ENCODE results near the gene CHPF. TPM values are rescaled to one million over a fixed set of nuclear protein-coding genes. Genes with fewer than 3 reads are reported as not detected.

The CHPF gene
- 19.8 TPM for polyA plus RNA-seq (2013, experiment 1 of 4)
- 18.4 TPM for polyA plus RNA-seq (2013, experiment 2 of 4)
- 15.7 TPM for polyA plus RNA-seq (2013, experiment 3 of 4)
- 18.2 TPM for polyA plus RNA-seq (2013, experiment 4 of 4)

DNA sequence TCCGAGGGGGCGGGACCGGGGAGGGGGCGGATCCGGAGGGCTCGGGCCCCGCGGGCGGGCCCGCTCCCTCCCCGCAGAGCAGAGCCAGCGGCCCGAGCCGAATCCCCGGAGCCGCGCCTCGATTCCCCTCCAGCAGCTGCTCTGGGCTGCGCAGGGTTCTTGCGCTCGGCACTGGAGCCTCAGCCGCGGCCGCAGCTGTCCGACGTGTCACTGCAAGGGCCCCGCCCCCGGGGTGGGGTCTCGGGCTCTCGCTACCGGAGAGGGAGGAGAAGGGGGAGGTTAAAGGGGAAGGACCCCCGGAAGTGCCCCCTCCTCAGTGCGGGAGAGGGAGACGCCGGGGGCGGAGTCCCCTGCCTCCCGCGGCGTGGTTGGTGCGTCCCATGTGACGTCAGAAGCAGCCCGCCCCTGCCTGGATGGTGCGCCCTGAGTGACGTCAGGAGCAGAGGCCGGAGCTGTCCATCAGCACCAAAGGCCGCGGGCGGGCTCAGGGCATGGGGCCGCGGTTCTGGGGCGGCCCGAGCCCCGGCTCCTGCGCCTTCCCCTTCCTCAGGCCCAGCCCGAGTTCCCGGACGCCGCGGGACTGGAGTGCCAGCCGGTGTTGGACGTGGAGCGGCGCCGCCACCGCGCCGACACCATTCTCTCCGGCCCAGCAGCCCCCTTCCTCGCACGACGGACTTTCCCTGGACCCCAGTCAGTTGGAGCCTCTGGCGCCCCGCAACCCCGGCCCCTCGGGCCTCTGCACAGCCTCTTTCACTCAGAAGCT, at the start of gene CHPF, which contains the start of gene TMEM198:
TSS of gene CHPF (minus strand) at position 214 of the 763 bp plus-strand sequence. CDS start 271 bp downstream, outside the sequence.
TSS of gene TMEM198 (plus strand) at position 433 of the 763 bp plus-strand sequence. CDS start 700 bp downstream, outside the sequence.
- peaks cover 16% of the 10 kb centered on the region for H3K4me1 ChIP-seq (ENCODE audit: control insufficient read depth, insufficient read depth, low read length)
- peak within 1 kb of the TSS; percentile 80 for H3K4me3 ChIP-seq (ENCODE audit: insufficient read depth, low read depth, low read length)
- 0 to 1% methylated on average over 75 of the region's 75 CpGs for WGBS, 2 experiments
- peak within 1 kb of the TSS; percentile 36 for H3K27ac ChIP-seq (ENCODE audit: insufficient read depth, low read depth, low read length, poor library complexity, severe bottlenecking)
- H3K9me3 ChIP-seq (ENCODE audit: control insufficient read depth, low read length): no peaks in the 10 kb centered on the region
- H3K36me3 ChIP-seq (ENCODE audit: control insufficient read depth, insufficient read depth, low read length): no peaks in the 10 kb centered on the region
- peaks cover 34% of the 10 kb centered on the region for H3K27me3 ChIP-seq (ENCODE audit: control insufficient read depth, insufficient read depth, low read length, poor library complexity, severe bottlenecking)

GRCh38 chr2:219593154-219593553, 49.5 kb upstream of the CHPF start:
- Histone ChIP-seq H3K27ac (ENCODE audit: insufficient read depth, low read depth, low read length, poor library complexity, severe bottlenecking) (no peak overlapping the region), H3K36me3 (ENCODE audit: control insufficient read depth, insufficient read depth, low read length) (no peaks in the 10 kb centered on the region), H3K27me3 (ENCODE audit: control insufficient read depth, insufficient read depth, low read length, poor library complexity, severe bottlenecking) (no peaks in the 10 kb centered on the region), H3K4me3 (ENCODE audit: insufficient read depth, low read depth, low read length) (no peak overlapping the region), H3K4me1 (ENCODE audit: control insufficient read depth, insufficient read depth, low read length) (no peaks in the 10 kb centered on the region), H3K9me3 (ENCODE audit: control insufficient read depth, low read length) (no peaks in the 10 kb centered on the region)
- 92 to 96% methylated on average over 2 of the region's 2 CpGs for WGBS, 2 experiments

DNA sequence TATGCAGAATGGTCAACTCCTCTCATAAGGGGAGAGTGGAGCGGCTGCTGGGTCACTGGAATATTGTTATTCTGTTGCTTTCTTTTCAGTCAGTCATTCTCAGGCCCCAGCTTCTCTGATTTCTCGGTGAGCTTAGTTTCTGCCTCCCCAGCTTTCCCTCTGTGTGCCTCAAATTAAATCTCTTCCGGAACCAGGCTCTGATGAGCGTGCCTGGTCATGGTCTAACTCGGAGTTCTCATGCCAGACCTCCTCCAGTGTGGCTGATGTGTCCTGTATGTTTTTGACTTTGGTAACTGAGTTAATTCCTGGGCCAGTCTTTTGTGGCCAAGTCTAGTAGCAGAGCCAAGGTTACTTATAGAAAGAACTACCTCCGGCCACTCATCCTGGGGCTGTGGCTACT, 49.1 kb upstream of the CHPF start:
- H3K9me3 ChIP-seq (ENCODE audit: control insufficient read depth, low read length): no peaks in the 10 kb centered on the region
- H3K27me3 ChIP-seq (ENCODE audit: control insufficient read depth, insufficient read depth, low read length, poor library complexity, severe bottlenecking): no peaks in the 10 kb centered on the region
- no peak overlapping the region for H3K27ac ChIP-seq (ENCODE audit: insufficient read depth, low read depth, low read length, poor library complexity, severe bottlenecking)
- no peaks in the 10 kb centered on the region for H3K4me1 ChIP-seq (ENCODE audit: control insufficient read depth, insufficient read depth, low read length)
- H3K4me3 ChIP-seq (ENCODE audit: insufficient read depth, low read depth, low read length): no peak overlapping the region
- 90 to 92% methylated on average over 6 of the region's 6 CpGs for WGBS, 2 experiments
- no peaks in the 10 kb centered on the region for H3K36me3 ChIP-seq (ENCODE audit: control insufficient read depth, insufficient read depth, low read length)

- H3K27ac ChIP-seq (ENCODE audit: insufficient read depth, low read depth, low read length, poor library complexity, severe bottlenecking): no peak overlapping the region
- WGBS, 2 experiments: 56 to 71% methylated on average over 3 to 4 of the region's 4 CpGs
- H3K9me3 ChIP-seq (ENCODE audit: control insufficient read depth, low read length): no peaks in the 10 kb centered on the region
- no peaks in the 10 kb centered on the region for H3K27me3 ChIP-seq (ENCODE audit: control insufficient read depth, insufficient read depth, low read length, poor library complexity, severe bottlenecking)
- H3K36me3 ChIP-seq (ENCODE audit: control insufficient read depth, insufficient read depth, low read length): no peaks in the 10 kb centered on the region
- no peak overlapping the region for H3K4me3 ChIP-seq (ENCODE audit: insufficient read depth, low read depth, low read length)
- H3K4me1 ChIP-seq (ENCODE audit: control insufficient read depth, insufficient read depth, low read length): no peaks in the 10 kb centered on the region
These were observed 47.5 kb upstream of the CHPF start for GRCh38 chr2:219591091-219591490.

DNA sequence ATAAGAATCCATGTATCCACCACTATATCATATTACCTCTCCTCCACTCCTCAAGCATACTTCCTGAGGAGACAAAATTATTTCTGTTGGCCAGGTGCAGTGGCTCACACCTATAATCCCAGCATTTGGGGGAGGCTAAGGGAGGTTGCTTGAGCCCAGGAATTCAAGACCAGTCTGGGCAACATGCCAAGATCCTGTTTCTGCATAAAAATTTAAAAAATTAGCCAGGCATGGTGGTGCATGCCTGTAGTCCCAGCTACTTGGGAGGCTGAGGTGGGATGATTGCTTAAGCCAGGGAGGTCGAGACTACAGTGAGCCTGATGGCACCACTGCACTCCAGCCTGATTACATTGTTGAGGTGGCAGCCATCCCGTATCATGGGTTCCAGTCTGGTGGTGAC, 37.7 kb upstream of the CHPF start:
- no peak overlapping the region for H3K4me3 ChIP-seq (ENCODE audit: insufficient read depth, low read depth, low read length)
- H3K4me1 ChIP-seq (ENCODE audit: control insufficient read depth, insufficient read depth, low read length): peaks cover 31% of the 10 kb centered on the region
- no peaks in the 10 kb centered on the region for H3K27me3 ChIP-seq (ENCODE audit: control insufficient read depth, insufficient read depth, low read length, poor library complexity, severe bottlenecking)
- H3K9me3 ChIP-seq (ENCODE audit: control insufficient read depth, low read length): no peaks in the 10 kb centered on the region
- no peak overlapping the region for H3K27ac ChIP-seq (ENCODE audit: insufficient read depth, low read depth, low read length, poor library complexity, severe bottlenecking)
- no peaks in the 10 kb centered on the region for H3K36me3 ChIP-seq (ENCODE audit: control insufficient read depth, insufficient read depth, low read length)
- WGBS, 2 experiments: 84 to 96% methylated on average over 2 of the region's 2 CpGs

DNA sequence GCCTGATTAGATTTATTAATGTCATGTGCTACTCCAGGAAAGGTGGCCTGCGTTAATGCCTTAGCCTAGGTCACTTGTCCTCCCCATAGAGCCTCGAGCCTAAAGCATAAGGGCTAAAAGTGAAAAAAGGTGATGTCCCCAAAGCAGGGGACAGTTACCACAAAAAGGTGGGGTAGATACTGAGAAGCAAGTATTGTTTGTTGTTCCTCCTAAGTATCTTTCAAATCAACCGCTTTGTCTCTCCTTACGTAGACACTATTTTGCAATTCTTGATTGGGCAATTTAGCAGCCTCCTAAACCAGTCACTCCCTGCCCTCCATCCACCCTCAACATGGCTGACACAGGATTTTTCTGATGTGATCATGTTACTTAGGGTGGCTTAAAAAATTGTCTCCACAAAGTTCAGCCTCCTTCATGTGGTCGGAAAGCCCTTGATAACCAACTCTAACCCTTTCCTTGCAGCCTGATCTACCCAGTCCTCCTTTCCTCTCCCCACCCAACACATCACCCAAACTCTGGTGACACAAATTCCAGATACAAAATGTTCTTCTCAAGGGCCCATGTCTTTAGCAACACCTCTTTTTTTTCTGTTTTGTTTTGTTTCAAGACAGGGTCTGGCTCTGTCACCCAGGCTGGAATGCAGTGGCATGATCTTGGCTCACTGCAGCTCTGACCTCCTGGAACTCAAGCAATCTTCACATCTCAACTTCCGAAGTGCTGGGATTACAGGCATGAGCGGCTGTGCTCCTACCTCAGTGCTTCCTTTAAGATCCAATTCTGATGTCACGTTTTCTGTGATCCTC, 35.4 kb upstream of the CHPF start:
- peaks cover 38% of the 10 kb centered on the region for H3K4me1 ChIP-seq (ENCODE audit: control insufficient read depth, insufficient read depth, low read length)
- WGBS, 2 experiments: 85 to 92% methylated on average over 8 of the region's 8 CpGs

GRCh38 chr2:219576505-219577388, 33.1 kb upstream of the CHPF start:
- Histone ChIP-seq H3K4me1 (ENCODE audit: control insufficient read depth, insufficient read depth, low read length) (peaks cover 41% of the 10 kb centered on the region), H3K36me3 (ENCODE audit: control insufficient read depth, insufficient read depth, low read length) (no peaks in the 10 kb centered on the region), H3K9me3 (ENCODE audit: control insufficient read depth, low read length) (no peaks in the 10 kb centered on the region), H3K4me3 (ENCODE audit: insufficient read depth, low read depth, low read length) (peak overlapping the region; percentile 18), H3K27ac (ENCODE audit: insufficient read depth, low read depth, low read length, poor library complexity, severe bottlenecking) (no peak overlapping the region), H3K27me3 (ENCODE audit: control insufficient read depth, insufficient read depth, low read length, poor library complexity, severe bottlenecking) (no peaks in the 10 kb centered on the region)
- WGBS, 2 experiments: 25 to 29% methylated on average over 14 to 15 of the region's 15 CpGs

More for the DNA sequence above, 35.4 kb upstream of the CHPF start:
- no peaks in the 10 kb centered on the region for H3K9me3 ChIP-seq (ENCODE audit: control insufficient read depth, low read length)
- no peaks in the 10 kb centered on the region for H3K27me3 ChIP-seq (ENCODE audit: control insufficient read depth, insufficient read depth, low read length, poor library complexity, severe bottlenecking)
- H3K27ac ChIP-seq (ENCODE audit: insufficient read depth, low read depth, low read length, poor library complexity, severe bottlenecking): no peak overlapping the region
- H3K36me3 ChIP-seq (ENCODE audit: control insufficient read depth, insufficient read depth, low read length): no peaks in the 10 kb centered on the region
- H3K4me3 ChIP-seq (ENCODE audit: insufficient read depth, low read depth, low read length): no peak overlapping the region

- peaks cover 44% of the 10 kb centered on the region for H3K4me1 ChIP-seq (ENCODE audit: control insufficient read depth, insufficient read depth, low read length)
- H3K27ac ChIP-seq (ENCODE audit: insufficient read depth, low read depth, low read length, poor library complexity, severe bottlenecking): no peak overlapping the region
- peaks cover under 1% of the 10 kb centered on the region for H3K27me3 ChIP-seq (ENCODE audit: control insufficient read depth, insufficient read depth, low read length, poor library complexity, severe bottlenecking)
These were observed 32.2 kb upstream of the CHPF start for GRCh38 chr2:219575566-219576504.

More at GRCh38 chr2:219575566-219576504, 32.2 kb upstream of the CHPF start:
- Histone ChIP-seq H3K4me3 (ENCODE audit: insufficient read depth, low read depth, low read length) (no peak overlapping the region), H3K9me3 (ENCODE audit: control insufficient read depth, low read length) (no peaks in the 10 kb centered on the region), H3K36me3 (ENCODE audit: control insufficient read depth, insufficient read depth, low read length) (no peaks in the 10 kb centered on the region)
- 92 to 94% methylated on average over 6 of the region's 6 CpGs for WGBS, 2 experiments

All from ectodermal cell (in vitro differentiated cells).